GM18907 (cell line): ENCODE data around the gene NR6A1.

ENCODE experiments used
- ATAC-seq: cut with Tn5 transposase; IDR thresholded peaks from one replicate; pipeline ENCODE4 v1.9.1; 2021; ENCODE audit warnings: mild to moderate bottlenecking, moderate library complexity; ENCODE audit not compliant: unreplicated experiment

The NR6A1 gene

DNA sequence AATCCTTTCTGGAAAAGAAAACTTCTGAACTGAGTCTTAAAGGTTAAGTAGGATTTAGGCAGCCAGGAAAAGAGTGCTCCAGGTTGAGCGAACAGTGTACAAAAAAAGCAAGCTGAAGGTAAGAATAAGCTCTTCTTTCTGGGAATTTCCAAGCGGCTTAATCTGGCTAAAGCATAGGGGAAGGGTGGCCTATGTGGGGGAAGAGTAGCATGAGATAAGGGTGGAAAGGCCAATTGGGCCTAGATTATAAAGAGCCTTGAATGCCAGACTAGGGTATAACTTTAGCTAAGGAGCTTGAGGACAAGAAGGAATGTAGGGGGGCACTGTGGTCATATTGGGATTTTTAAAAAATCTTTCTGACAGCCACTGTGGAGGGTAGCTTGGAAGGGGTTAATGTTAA, 226.6 kb downstream of the NR6A1 start:
- no peak for ATAC-seq

DNA sequence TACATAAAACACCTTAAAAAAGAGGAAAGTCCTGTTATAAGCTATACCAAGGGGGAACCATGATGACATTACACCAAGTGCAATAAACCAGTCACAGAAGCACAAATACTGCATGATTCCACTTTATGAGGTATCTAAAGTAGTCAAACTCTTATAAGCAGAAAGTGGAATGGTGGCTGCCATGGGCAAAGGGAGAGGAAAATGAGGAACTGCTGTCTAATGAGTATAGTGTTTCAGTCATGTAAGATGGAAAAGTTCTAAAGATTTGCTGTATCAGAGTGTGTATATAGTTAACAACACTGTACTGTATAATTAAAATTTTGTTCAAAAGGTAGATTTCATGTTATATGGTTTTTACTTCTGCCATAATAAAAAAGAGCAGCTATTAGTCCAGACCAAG, 229.3 kb downstream of the NR6A1 start:
- no peak for ATAC-seq

DNA sequence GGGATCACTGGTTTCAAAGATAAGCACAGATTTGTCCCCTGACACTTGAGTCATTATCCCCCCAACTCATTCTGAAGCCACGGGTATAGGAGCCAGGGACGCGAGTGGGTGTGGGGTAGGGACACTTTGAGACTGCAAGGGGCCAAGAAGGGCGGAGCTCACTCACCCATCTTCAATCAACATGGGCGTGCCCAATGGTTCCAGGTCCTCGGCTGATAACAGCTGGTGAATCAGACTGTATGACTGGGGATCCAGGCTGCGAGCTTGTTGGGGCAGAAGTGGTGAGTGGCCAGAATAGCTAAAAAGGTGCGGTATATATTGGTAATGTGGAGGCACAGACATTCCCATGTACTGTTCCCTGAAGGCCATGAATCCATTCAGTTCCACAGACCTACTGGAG, 233.2 kb downstream of the NR6A1 start:
- ATAC-seq: no peak

DNA sequence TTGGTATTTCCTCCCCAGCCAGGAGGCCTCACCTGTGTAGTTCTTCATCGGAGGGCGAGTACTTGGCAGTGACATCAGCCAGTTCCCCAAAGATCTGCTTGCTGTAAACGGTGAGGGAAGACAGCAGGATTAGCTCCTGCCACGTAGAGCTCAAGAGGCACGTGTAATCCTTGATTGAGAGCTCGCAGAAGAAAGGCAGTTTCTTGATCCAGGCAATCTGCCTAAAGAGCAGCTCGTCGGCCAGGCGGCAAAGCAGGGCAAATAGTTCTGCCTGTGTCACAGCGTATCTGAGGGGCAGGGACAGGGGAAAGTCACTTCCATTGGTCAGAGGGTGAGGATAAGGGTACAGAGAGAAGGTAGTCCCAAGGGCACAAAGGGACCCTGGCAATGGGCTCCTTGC, 235.3 kb downstream of the NR6A1 start:
- no peak for ATAC-seq

DNA sequence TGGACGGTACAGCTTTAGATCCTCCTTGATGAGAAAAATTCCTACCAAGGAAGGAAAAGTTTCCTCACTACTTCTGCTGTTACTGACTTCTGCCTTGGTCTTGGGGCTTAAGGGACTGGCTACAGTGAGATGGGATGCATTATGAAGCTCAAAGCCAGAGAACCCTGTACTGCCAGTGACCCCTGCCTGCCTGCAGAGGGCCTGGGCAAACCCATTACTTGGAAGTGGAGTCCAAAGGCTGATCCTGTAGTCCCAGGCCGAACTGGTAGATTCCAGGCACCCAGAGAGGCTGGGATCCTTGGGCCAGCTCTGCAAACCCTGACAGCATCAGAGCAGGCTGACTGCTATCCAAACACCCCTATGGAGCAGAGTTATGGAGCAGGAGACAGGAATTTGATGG, 238.2 kb downstream of the NR6A1 start:
- ATAC-seq: no peak

DNA sequence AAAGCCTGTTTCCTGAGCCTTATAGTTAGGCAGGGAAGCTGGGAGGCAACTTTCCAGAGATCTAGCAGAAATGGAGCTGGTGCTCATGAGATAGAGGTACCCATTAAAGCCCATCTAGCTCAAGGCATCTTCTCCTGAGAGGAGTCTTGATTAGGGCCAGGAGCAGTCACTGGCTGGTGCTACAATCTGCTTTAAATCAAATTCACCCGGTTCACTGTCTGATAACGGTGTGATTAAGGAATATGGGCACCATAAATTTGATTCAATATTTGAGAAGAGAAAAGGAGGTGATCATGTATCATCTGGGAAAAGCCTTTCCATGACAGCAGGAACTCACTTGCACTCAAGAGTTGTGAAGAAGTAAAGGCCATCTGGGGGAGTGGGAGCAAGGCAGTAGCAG, 240.0 kb downstream of the NR6A1 start:
- ATAC-seq: no peak

DNA sequence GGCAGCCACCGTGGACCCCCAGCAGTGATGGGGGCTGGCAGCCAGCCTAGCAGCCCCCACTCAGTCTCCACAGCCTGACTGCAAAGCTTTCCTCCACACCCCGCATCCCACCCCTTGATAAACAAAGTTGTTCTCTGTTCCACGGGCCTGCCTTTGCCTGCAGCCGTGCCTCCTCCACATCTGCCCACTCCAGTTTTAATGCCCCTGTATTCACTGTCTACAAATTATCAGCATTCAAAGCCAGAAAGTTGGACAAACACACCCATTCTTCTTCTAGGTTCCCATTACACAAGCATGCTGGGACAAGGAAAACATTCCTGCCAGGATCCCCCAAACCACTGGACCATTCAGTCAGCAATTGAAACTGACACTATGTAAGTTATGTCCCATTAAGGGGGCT, 240.9 kb downstream of the NR6A1 start:
- ATAC-seq: no peak

DNA sequence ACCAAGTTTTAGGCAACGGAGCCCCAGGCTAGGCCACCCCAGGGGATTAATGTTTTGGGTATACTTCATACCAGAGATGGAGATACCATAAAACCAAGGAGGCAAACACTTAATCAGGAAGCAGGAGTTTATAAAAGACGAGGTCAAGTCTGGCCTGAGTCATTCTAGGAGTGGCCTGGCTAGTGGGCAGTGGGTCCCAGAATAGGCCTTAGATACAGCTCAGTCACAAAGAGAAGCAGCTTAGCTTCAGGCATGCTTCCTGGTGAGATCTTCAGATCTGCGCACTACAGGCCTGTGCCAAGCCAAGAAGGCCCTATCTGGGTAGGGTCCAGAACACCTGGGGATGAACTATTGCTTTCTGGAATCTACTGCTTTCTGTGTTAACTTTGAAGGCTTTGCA, 243.3 kb downstream of the NR6A1 start:
- ATAC-seq: no peak

DNA sequence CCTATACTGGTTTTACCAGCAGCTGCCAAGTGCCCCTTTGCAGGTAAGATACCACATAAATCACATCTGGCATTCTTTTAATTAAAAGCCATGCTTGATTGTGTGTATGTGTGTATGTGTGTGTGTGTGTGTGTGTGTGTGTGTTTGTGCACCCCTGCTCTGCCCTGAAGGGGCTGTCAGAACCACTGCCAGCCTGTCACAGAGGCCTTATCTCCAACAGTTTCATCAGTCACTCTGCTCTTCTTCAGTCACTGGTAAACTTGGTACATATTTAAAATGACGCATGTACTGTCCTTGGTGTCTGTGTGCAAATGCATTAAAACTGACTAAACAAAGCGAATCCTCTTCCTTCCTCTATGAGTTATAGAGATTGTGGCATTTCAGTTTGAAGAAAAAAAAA, 244.9 kb downstream of the NR6A1 start:
- no peak for ATAC-seq

DNA sequence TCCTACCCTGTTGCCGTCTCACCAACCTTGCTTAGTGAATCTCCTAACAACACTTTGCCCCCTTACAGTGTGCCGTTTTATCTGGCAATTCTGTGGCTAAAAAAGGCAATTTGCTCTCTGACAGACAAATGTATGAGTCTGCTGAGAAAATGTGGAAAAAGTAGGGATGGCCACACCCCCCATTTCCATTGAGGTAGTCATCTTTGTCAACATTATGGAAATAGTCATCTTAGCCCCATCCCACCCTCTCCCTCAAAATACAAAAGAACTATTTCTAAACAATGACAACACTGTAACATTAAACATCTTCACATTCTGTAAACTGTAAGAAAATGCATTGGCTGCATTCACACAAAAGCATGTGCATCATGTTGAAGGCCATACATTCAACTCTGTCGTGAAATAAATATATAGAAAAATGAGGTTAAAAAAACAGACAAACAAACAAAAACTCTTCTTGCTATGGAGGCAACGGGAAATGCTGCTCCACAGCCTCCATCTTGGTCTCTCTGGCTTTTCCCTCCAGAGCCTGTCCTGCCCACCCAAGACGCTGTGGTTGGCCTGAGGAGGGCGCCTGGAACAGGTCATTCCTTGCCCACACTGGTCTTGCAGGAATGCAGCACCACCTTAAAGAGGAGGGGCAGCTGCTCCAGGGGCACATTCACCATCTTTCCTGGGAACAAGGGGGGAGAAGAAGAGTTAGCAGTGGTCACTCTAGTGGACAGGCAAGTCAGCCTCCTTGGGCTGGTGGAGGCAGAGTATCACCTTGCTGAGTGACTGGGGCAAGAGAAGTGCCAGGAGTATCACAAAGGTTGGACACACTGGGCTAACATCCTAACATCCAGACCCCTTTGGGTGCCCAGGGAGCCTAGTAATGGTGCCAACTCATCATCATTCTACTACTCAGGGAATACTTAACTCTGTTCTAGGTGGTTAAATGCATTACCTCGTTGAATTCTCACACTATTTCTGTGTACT, 248.7 kb downstream of the NR6A1 start:
- ATAC-seq: no peak

DNA sequence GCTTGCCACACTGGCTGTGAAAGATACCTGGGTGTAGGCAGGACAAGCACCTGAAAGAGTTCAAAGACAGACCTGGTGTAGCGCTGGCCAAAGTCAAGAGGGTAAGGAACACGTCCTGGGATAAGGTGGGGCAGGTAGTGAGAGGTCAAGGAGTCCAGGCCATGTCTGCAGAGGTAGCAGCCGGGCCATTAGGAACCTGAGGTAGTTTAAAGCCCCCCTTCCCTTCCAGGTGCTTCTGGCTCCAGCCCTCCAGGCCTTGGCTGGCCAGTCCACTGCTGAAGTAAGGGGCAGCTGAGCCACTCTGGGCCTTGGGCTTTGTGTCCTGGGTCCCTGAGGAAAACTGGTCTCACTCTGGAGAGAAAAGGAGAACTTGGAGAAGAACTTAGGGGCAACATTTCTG, 250.0 kb downstream of the NR6A1 start:
- no peak for ATAC-seq

DNA sequence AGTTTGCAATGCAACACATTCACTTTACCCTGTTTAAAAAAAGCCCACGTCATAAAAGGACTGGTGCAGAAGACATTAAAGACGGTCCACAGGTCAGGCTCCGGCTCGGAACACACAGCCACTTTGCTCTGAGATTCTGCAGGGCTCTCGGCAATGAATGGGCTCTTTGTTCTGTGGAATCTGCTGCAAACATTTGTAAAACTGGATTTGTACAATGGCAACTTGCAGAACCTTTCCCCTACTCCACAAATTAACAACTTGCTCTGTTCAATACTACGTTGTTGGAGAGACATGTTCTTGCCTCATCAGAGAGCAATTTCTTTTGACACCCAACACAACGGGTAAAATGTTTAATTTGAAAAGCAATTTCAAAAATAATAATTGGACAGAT, 250.9 kb downstream of the NR6A1 start:
- no peak for ATAC-seq

DNA sequence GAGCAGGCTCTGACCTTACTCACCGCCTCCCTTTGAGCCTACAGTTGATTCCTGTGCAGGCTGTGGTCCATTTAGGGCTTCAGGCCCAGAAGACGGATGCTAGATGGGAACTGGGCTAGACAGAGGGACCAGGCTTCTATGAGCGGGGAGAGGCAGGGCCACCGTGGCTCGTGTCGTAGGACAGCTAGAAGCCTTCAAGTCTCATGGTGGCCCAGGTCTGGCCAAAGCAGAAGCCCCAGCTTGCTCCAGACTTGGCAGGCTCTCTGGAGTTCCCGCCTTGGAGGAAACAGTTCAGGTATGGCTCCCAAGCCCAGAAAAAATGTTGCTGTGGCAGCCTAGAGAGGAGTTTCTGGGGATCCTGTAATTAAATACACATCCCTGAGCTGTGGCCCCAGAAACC, 253.0 kb downstream of the NR6A1 start:
- no peak for ATAC-seq

DNA sequence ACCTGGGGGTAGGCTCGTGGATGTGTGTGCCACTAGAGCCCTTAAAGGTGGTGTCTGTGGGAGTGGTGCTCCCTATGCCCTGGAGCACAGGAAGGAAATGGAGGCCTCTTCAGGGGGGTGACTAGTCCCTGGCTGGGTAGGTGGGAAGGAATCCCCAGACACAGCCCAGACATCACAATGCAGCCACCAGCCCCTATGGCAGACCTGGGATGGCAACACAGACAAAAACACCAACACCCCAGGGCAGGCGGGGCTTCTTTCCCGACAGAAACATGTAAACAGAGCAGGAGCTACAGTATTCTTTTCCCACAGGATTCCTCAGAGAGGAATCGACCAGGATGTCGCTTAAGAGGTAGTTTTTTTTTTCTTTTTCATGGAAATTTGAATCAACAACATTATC, 253.5 kb downstream of the NR6A1 start:
- ATAC-seq: no peak

DNA sequence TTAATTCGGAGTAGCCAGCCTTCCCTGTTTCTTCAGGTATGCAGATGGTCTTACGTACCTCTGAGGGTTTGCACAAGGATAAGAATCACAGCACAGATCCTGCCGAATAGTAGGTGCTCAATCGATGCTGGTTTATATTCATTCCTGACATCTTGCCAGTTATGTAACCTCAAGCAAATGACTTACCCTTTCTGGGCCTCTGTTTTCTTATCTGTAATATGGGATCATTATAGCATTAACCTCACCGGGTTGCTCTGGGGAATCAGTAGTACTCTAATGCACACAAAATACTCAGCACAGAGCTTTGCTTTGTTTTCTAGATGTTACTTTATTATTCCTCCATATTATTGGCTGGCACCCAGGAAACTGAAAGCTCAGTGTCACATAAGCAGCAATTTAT, 256.2 kb downstream of the NR6A1 start:
- ATAC-seq: no peak

DNA sequence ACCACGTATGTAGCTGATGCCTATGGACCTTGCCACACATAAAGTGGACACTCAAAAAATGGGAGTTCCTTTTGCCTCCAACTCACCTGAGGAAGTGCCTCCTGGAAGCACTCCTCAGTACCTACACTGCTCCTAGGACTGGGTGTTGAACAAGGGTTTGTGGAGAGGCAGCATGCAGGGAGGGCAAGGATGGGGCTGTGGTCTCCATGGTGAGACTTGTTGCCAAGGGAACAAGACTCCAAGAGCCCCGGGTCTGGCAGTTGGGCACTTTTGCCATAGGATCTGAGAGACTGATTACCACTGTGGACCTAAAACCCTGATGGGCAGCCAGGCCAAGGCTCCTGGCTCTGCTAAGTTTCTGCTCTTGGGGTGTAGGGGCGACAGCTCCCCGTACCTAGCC, 257.0 kb downstream of the NR6A1 start:
- ATAC-seq: no peak

DNA sequence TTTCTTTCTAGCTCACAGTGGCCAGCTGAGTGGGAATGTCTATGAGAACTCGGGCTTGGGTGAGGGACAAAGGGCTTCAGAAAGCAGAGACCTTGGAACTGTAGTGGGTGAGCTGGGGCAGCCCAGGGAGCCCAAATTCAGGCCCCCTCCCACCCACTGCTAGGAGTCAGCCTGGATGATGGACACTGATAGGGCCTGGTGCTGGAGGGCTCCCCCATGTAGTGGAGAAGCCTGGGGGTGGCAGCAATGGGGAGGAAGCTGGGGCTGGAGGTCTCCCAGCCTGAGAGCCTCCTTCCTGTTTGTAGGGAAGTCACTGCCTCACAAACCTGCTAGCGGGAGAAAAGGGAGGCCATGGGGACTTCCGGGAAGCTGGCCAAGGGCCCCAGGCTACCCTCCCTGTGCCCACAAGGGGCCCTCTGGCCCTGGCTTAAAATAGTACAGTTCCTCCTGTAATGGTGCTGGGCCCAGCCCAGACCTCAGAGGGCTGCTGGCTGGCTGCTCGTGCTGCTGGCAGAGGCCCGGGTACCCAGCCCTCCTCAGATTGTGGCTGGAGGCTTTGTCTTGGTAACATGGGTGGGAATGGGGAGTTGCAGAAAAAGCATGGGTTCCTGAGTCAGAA, 257.6 kb downstream of the NR6A1 start:
- no peak for ATAC-seq

DNA sequence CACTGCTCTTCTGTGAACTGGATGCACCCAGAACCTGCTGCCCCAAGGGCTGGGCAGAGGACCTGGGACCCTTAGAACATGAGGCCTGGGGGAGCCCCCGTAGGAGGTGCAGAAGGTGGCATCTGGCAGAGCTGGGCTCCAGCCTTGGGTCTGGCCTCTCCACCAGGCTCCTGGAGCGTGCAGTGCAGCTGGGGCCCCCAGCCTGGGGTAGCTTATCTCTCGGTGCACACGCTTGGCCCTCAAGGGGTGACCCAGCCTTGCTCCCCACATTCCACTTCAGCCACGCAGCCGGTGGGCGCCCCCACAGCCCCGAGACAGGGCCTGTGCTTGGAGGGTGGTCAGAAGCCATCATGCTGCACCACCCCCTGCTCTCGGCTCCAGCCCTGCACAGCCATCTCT, 258.3 kb downstream of the NR6A1 start:
- no peak for ATAC-seq

DNA sequence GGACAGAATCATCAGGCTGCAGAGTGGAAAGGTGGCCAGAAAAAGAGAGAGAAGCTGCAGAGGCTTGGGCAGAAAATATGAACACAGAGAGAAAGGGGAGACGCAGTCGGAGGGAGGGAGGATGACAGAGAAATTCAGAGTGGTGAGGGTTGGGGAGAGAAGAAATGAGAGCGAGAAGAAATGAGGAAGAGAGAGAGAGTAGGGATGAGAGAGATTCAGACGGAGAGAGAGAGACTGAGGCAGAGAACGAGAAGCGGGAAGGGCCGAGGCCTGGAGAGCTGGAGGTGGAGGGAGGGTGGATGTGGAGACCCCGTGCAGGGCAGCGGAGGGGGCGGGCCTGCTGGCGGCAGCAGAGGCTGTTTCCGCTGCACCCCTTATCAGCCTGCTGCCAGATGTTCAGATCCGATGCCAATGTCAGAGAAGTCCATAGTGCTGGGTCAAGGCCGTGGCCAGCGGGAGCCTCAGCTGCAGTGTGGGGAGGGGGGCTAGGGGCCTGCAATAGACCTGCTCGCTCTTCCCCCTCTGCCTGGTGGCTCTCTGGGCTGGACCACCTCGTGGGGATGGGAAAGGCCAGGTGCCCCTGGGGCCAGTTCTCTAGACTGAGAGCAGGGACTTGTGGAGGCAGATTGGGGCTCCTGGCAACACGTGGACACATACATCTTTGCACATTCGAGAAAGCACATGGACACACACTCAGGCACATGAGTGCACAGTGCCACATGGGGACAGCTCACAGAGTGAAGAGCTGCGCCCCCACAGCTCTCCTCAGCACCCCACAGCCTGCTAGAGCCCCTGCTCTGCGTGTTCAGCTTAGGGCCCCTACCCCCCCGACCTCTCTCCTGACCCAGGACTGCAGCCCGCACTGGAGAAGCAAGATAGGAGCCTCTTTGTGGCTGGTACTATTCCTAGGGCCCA, 259.0 kb downstream of the NR6A1 start:
- no peak for ATAC-seq

DNA sequence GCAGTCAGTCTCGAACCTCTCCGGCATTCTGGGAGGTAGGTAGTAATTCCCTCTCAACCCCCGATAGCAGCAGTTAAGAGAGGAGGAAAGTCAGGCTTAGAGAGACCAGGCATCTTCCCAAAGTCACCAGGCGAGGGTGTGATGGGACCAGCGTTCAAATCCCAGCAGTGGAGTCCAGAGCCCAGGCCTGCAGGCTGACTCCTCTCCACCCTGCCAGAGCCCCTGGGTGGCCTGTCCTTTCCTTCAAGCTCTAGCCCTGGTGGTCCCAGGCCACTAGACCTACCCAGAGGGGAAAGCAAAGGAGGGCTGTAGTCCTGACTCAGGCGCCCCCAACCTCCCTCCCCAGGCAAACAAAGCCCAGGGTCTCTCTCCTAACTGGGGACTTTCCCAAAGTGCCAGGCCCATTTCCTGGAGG, 259.7 kb downstream of the NR6A1 start:
- no peak for ATAC-seq

DNA sequence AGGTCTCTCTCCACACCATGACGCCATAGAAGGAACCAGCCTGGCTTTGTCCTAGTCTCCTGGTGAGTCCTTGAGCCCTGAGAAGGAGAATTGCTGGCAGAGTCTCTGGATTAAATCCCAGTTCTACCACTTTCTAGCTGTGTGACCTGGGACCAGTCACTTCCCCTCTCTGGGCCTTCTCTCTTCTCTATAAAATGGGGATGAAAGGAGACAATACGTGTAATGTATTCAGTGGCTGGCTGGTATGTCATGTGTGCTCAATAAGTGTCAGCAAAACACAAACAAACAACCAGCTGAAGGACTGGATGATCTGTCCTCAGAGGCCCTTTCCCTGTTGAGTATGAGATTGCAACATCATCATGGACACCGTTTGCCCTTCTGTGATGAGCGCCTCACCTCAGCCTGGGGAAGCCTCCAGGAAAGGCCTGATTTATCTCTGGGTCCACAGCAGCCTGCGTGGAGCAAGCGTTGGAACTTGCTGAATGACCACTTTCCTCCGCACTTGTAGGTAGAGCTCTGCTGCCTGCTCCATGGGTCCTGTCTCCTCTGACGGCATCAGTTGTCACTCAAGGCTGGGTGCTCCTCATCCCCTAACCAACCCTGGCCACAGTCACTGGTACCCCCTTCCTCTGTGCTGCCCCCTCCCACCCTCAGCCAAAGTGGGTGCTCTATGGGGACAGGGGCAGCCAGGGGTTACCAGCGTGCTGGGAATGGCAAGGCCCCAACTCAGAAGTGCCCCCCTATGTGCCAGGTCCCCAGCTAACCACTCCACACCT, 260.3 kb downstream of the NR6A1 start:
- ATAC-seq: no peak
